Measurements from ENCODE around the gene CCDC28B. TPM values are rescaled to one million over a fixed set of nuclear protein-coding genes. Genes with fewer than 3 reads are reported as not detected.
A peak's percentile ranks its signal among the peaks of the same experiment; 100 is the strongest.

Gene CCDC28B
- polyA plus RNA-seq, 1 donor from 2014 or later = 176 TPM

DNA sequence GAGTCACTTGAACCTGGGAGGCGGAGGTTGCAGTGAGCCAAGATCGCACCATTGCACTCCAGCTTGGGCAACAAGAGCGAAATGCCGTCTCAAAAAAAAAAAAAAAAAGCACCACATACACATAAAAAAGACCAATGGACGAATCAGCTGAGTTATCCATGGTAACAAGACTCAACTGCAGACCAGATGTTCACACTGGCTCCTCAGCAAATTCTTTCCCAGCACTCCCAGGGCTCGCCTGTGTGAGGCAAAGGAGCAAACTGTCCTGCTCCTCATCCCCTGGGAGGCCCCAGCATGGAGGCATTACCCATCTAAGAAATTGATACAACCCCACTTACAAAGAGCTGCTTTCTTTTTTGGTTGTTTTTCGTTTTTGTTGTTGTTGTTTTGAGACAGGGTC is 18.6 kb downstream of the CCDC28B start:
- Histone ChIP-seq H3K9me2 (ENCODE audit: insufficient read depth, low read length) (no peaks in the 10 kb centered on the region), H3K4me2 (ENCODE audit: low read length) (no peak overlapping the region), H3K79me2 (replicated peaks; ENCODE audit: insufficient read depth, low read length) (peaks cover 22% of the 10 kb centered on the region), H3F3A (ENCODE audit: insufficient read depth, low read length, poor library complexity, severe bottlenecking) (no peaks in the 10 kb centered on the region), H2AFZ (ENCODE audit: low read depth, low read length) (no peak overlapping the region), H3K9me3 (ENCODE audit: low read length) (no peaks in the 10 kb centered on the region), H3K9ac (ENCODE audit: low read length) (no peak overlapping the region), H3K27ac (ENCODE audit: low read length) (no peak overlapping the region), H3K27me3 (ENCODE audit: insufficient read depth, low read depth, low read length) (no peaks in the 10 kb centered on the region), H3K36me3 (ENCODE audit: insufficient read depth, low read length) (peaks cover 5% of the 10 kb centered on the region), H4K20me1 (ENCODE audit: insufficient read depth) (no peaks in the 10 kb centered on the region), H3K4me3 (ENCODE audit: low read length) (no peak overlapping the region)
- TF ChIP-seq POLR2AphosphoS5 (IDR thresholded peaks at IDR 0.05) (no peak), EZH2 (IDR thresholded peaks at IDR 0.05; ENCODE audit: borderline replicate concordance, insufficient read depth, low read length, poor library complexity, severe bottlenecking) (no peak), CTCF (IDR thresholded peaks at IDR 0.05; ENCODE audit: poor library complexity, severe bottlenecking) (no peak), MXI1 (conservative IDR thresholded peaks at IDR 0.05; ENCODE audit: poor library complexity, severe bottlenecking) (no peak), TAF1 (IDR thresholded peaks at IDR 0.05; ENCODE audit: low read depth) (no peak), SMC3 (conservative IDR thresholded peaks at IDR 0.05; ENCODE audit: poor library complexity) (no peak), RAD21 (conservative IDR thresholded peaks at IDR 0.05) (no peak), EP300 (conservative IDR thresholded peaks at IDR 0.05; ENCODE audit: poor library complexity, severe bottlenecking) (no peak)

DNA sequence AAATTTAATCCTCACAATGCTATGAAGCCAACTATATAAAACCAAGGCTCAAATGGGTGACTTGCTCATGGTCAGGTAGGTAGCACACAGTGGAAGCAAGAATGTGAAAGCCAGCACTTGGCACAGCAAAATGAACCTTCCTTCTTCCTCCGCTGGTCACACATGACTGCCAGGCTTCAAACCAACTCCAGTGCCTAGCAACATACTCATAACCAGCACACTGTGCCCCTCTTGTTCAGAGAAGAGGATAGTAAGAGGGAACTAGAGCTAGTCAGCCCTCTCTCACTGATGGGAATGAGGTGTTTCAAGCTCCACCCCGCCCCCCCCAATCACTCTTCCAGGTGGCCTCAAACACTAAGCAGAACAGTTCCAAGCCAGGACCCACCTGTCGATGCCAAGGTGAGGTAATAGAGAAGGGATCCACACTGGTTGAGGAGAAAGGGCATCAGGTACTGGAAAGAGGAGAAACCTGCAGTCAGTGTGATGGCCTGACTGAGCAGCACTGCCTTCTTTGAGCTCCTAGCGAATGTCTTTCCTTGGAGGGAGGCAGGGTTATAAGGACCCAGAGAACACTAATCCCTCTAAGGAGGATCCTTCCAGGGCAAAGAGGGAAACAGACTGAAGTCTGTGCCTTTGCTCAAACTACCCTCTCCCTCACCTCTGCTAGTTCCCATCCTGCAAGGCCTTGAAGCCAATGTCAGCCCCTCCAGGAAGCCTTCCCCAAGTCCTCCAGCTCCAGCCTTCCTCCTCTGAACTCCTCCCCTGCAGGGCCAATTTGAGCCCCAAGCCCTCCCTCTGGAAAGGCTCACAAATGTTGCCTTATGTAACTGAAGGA is 20.6 kb downstream of the CCDC28B start:
- Histone ChIP-seq H3K4me3 (ENCODE audit: low read length) (peak overlapping the region; percentile 80), H3K27me3 (ENCODE audit: insufficient read depth, low read depth, low read length) (no peaks in the 10 kb centered on the region), H3K4me2 (ENCODE audit: low read length) (peak overlapping the region; percentile 93), H3K9me3 (ENCODE audit: low read length) (no peaks in the 10 kb centered on the region), H2AFZ (ENCODE audit: low read depth, low read length) (no peak overlapping the region), H3F3A (ENCODE audit: insufficient read depth, low read length, poor library complexity, severe bottlenecking) (no peaks in the 10 kb centered on the region), H3K9ac (ENCODE audit: low read length) (peak overlapping the region; percentile 89), H4K20me1 (ENCODE audit: insufficient read depth) (no peaks in the 10 kb centered on the region), H3K9me2 (ENCODE audit: insufficient read depth, low read length) (no peaks in the 10 kb centered on the region), H3K36me3 (ENCODE audit: insufficient read depth, low read length) (peaks cover 5% of the 10 kb centered on the region), H3K79me2 (replicated peaks; ENCODE audit: insufficient read depth, low read length) (peaks cover 22% of the 10 kb centered on the region), H3K27ac (ENCODE audit: low read length) (peak overlapping the region; percentile 89)
- no peak for TF ChIP-seq MXI1 (conservative IDR thresholded peaks at IDR 0.05; ENCODE audit: poor library complexity, severe bottlenecking)
- no peak for TF ChIP-seq EZH2 (IDR thresholded peaks at IDR 0.05; ENCODE audit: borderline replicate concordance, insufficient read depth, low read length, poor library complexity, severe bottlenecking)
- TF ChIP-seq CTCF (IDR thresholded peaks at IDR 0.05; ENCODE audit: poor library complexity, severe bottlenecking) = no peak
- no peak for TF ChIP-seq POLR2AphosphoS5 (IDR thresholded peaks at IDR 0.05)
- TF ChIP-seq SMC3 (conservative IDR thresholded peaks at IDR 0.05; ENCODE audit: poor library complexity) = no peak
- no peak for TF ChIP-seq TAF1 (IDR thresholded peaks at IDR 0.05; ENCODE audit: low read depth)
- no peak for TF ChIP-seq REST (IDR thresholded peaks at IDR 0.05; ENCODE audit: borderline replicate concordance)
- no peak for TF ChIP-seq EP300 (conservative IDR thresholded peaks at IDR 0.05; ENCODE audit: poor library complexity, severe bottlenecking)
- TF ChIP-seq RAD21 (conservative IDR thresholded peaks at IDR 0.05) = no peak
